Tibial artery (tissue), 4 donors: ENCODE data around the gene SLC38A3.

Experiments
- DNase-seq, 2 donors: peaks; one replicate each; pipeline ENCODE4 v3.0.0-alpha.2; 2019
- H3K27ac ChIP-seq, 2 donors: fragments of 200-600 bp; sonication (generic) in 1 of 2; 1 replicate in 1 of 2; 2 replicates in 1 of 2; pipeline ENCODE4 v1.5.1; 2018 to 2019; ENCODE audit warnings: mild to moderate bottlenecking in 1 of 2
- H3K27me3 ChIP-seq, 2 donors: fragments of 200-600 bp; sonication (generic) in 1 of 2; one replicate each; pipeline versions ENCODE4 v1.5.1 to v1.6.0; 2016 to 2019
- H3K36me3 ChIP-seq, 3 donors: fragments of 200-600 bp; sonication (generic) in 2 of 3; one replicate each; pipeline ENCODE4 v1.5.1; 2016 to 2019; ENCODE audit warnings: mild to moderate bottlenecking in 2 of 3
- H3K4me1 ChIP-seq, 4 donors: fragments of 200-600 bp; sonication (generic) in 2 of 4; 1 replicate in 3 of 4; 2 replicates in 1 of 4; pipeline ENCODE4 v1.5.1; 2016 to 2019
- H3K4me3 ChIP-seq, 2 donors: fragments of 200-600 bp; sonication (generic) in 1 of 2; 1 replicate in 1 of 2; 2 replicates in 1 of 2; pipeline ENCODE4 v1.5.1; 2018 to 2019; ENCODE audit warnings: mild to moderate bottlenecking in 2 of 2
- H3K9me3 ChIP-seq, 3 donors: fragments of 200-600 bp; sonication (generic) in 1 of 3; one replicate each; pipeline ENCODE4 v1.5.1; 2016 to 2019
- CTCF ChIP-seq, 2 experiments: fragments of 200-600 bp in 1 of 2; fragments of 450-650 bp in 1 of 2; IDR thresholded peaks; one replicate each; pipeline ENCODE4 v1.5.1; 2017 to 2019; ENCODE audit warnings: antibody characterized with exemption in 2 of 2, mild to moderate bottlenecking in 1 of 2, moderate library complexity in 1 of 2
- intact Hi-C: fragments of 100-400 bp; cut with DNase I; formaldehyde crosslinking; loops from one replicate; pipeline ENCODE4 v1.15.0; 2023; ENCODE audit warnings: low total_unique reads

The SLC38A3 gene

GRCh38 chr3:50183755-50184154, 21.3 kb upstream of the SLC38A3 start:
- Histone ChIP-seq H3K9me3 (no peaks in the 10 kb centered on the region), H3K4me3 (no peak overlapping the region), H3K4me1 (no peaks in the 10 kb centered on the region), H3K27ac (no peak overlapping the region), H3K36me3 (peaks cover 0 to 63% (median 38%) of the 10 kb centered on the region in 3 donors), H3K27me3 (no peaks in the 10 kb centered on the region)
- intact Hi-C loops, result no loop called here
- DNase-seq, result no peak
- no peak for TF ChIP-seq CTCF (IDR thresholded peaks at IDR 0.05)

GRCh38 chr3:50184242-50184978, 20.7 kb upstream of the SLC38A3 start:
- intact Hi-C loops, result no loop called here
- no peak for TF ChIP-seq CTCF (IDR thresholded peaks at IDR 0.05)
- Histone ChIP-seq H3K27ac (no peak overlapping the region), H3K27me3 (no peaks in the 10 kb centered on the region), H3K9me3 (no peaks in the 10 kb centered on the region), H3K4me1 (peaks cover 0 to 3% (median 0%) of the 10 kb centered on the region in 4 donors), H3K4me3 (no peak overlapping the region), H3K36me3 (peaks cover 0 to 63% (median 38%) of the 10 kb centered on the region in 3 donors)
- DNase-seq, result no peak

- TF ChIP-seq CTCF (IDR thresholded peaks at IDR 0.05), result no peak
- intact Hi-C loops, result no loop called here
- H3K4me3 ChIP-seq, result no peak overlapping the region
- no peak overlapping the region for H3K27ac ChIP-seq
- no peaks in the 10 kb centered on the region for H3K27me3 ChIP-seq
- peaks cover 0 to 63% (median 38%) of the 10 kb centered on the region in 3 donors for H3K36me3 ChIP-seq
- H3K4me1 ChIP-seq, result peaks cover 0 to 3% (median 0%) of the 10 kb centered on the region in 4 donors
- H3K9me3 ChIP-seq, result no peaks in the 10 kb centered on the region
- DNase-seq, result no peak
Measured at GRCh38 chr3:50185230-50185629, 19.8 kb upstream of the SLC38A3 start.

- H3K36me3 ChIP-seq, result peaks cover 0 to 63% (median 38%) of the 10 kb centered on the region in 3 donors
- H3K27me3 ChIP-seq, result no peaks in the 10 kb centered on the region
- no peak for DNase-seq
- intact Hi-C loops, result no loop called here
- peaks cover 0 to 3% (median 0%) of the 10 kb centered on the region in 4 donors for H3K4me1 ChIP-seq
- no peaks in the 10 kb centered on the region for H3K9me3 ChIP-seq
- no peak overlapping the region for H3K27ac ChIP-seq
- H3K4me3 ChIP-seq, result no peak overlapping the region
- no peak for TF ChIP-seq CTCF (IDR thresholded peaks at IDR 0.05)
Measured at GRCh38 chr3:50186096-50186495, 19.0 kb upstream of the SLC38A3 start.

GRCh38 chr3:50187750-50188149, 17.3 kb upstream of the SLC38A3 start:
- TF ChIP-seq CTCF (IDR thresholded peaks at IDR 0.05), result no peak
- Histone ChIP-seq H3K36me3 (peaks cover 0 to 54% (median 31%) of the 10 kb centered on the region in 3 donors), H3K27ac (no peak overlapping the region), H3K4me3 (no peak overlapping the region), H3K9me3 (no peaks in the 10 kb centered on the region), H3K4me1 (peaks cover 0 to 7% (median under 1%) of the 10 kb centered on the region in 4 donors), H3K27me3 (peaks cover 0 to 10% of the 10 kb centered on the region in 2 donors)
- DNase-seq, result no peak
- intact Hi-C loops, result no loop called here
